Right atrium auricular region (tissue), 2 donors: ENCODE results near the gene SELENOT. TPM values are rescaled to one million over a fixed set of nuclear protein-coding genes. Genes with fewer than 3 reads are reported as not detected.

Source experiments
- total RNA-seq, 2 donors: library from RNA; depleted of rRNA; stranded (reverse); fragments of >200 nt; gene quantifications; one replicate each; pipeline ENCODE4 v1.1.0, GENCODE V29; 2016

Gene SELENOT
- total RNA-seq, 2 donors from 2014 or later: 73.6 to 137 TPM

Other genes starting within 250 kb of the SELENOT start
- gene TSC22D2, start 195.0 kb upstream of the SELENOT start, total RNA-seq: 10 to 100 TPM; 18.1 to 23.5 TPM
- gene SERP1, start 56.8 kb upstream of the SELENOT start, total RNA-seq: 100 to 1,000 TPM in 1 of 2 donors, 10 to 100 TPM in 1; 96.8 to 102 TPM
- 100 to 1,000 TPM in 1 of 2 donors, 10 to 100 TPM in 1; 86.7 to 112 TPM for gene EIF2A, start 56.5 kb upstream of the SELENOT start, total RNA-seq
- not detected for gene ERICH6, start 100.6 kb downstream of the SELENOT start, total RNA-seq
- gene SIAH2, start 159.8 kb downstream of the SELENOT start, total RNA-seq: 10 to 100 TPM; 14.8 to 30.0 TPM